HFF-Myc (cell line): Measurements from ENCODE around the gene EMP2.
"Not testable (repeated sequence)": the region's sequence is repeated elsewhere in the genome, so short reads cannot be mapped to it uniquely, and the experiment has no call there.

Source experiments
- DNase-seq: peaks from one replicate; pipeline ENCODE4 v3.0.0-alpha.2; 2011; ENCODE audit warnings: low read depth; ENCODE audit errors: extremely low read depth
- H3K4me3 ChIP-seq: replicated peaks from 2 replicates; pipeline ENCODE4 v1.5.1; 2011; ENCODE audit warnings: low read depth, mild to moderate bottlenecking, control low read depth, low read length
- TF ChIP-seq, protein P1 (sequence below): IDR thresholded peaks from 2 replicates; pipeline ENCODE4 v1.5.1; 2012; ENCODE audit warnings: mild to moderate bottlenecking, low read depth, low read length, control low read depth; ENCODE audit errors: missing control alignments

EMP2 gene, protein sequence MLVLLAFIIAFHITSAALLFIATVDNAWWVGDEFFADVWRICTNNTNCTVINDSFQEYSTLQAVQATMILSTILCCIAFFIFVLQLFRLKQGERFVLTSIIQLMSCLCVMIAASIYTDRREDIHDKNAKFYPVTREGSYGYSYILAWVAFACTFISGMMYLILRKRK

DNA sequence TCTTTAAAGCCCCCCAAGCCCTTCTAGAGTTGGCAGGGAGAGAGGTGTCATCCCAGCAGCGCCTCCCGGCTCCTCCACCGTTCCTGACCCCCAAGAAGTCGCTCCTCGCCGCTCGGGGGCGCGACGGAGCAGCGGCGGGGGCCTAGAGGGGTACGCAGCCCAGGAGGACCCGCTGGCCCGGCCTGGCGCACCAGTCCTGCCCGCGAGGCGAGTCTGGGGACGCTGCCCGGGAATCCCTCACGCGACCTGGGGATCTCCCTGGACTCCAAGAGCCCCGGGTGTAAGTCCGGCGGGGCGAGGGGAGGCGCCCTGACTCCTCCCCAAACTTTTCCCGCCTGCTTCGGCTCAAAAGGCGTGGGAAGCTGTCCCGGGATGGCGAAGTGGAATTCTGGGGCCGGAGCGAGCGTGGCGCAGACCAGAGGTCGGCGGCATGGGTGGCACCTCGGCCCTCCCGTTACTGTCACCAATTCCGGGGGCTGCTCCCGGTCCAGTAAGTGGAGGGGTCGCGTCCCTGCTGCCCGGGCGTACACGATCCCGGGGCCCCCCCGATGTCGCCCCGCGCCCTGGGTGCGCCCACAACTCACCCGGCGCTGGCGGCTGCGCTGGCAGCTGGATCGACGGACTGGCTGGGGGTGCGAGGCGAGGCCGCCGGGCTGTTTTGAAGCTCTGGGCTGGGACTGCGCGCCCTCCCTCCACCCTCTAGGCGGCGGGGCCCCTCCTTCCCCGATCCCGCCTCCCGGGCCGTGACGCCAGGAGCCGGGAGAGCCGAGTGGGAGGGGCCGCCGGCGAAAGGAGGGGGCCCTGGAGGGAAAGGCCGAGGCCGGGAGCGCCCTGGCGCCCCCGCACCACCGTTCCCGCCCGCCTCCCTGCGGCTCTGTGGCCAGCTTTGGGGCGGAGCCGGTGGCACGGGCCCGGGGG lies at the start of gene EMP2:
EMP2 (minus strand) TSS at position 634 of the 918 bp plus-strand sequence. CDS start 32,981 bp downstream, outside the sequence.
- DNase-seq: no peak
- TF ChIP-seq, protein P1, sequence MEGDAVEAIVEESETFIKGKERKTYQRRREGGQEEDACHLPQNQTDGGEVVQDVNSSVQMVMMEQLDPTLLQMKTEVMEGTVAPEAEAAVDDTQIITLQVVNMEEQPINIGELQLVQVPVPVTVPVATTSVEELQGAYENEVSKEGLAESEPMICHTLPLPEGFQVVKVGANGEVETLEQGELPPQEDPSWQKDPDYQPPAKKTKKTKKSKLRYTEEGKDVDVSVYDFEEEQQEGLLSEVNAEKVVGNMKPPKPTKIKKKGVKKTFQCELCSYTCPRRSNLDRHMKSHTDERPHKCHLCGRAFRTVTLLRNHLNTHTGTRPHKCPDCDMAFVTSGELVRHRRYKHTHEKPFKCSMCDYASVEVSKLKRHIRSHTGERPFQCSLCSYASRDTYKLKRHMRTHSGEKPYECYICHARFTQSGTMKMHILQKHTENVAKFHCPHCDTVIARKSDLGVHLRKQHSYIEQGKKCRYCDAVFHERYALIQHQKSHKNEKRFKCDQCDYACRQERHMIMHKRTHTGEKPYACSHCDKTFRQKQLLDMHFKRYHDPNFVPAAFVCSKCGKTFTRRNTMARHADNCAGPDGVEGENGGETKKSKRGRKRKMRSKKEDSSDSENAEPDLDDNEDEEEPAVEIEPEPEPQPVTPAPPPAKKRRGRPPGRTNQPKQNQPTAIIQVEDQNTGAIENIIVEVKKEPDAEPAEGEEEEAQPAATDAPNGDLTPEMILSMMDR: peak; percentile 66
- H3K4me3 ChIP-seq: peak within 1 kb of the TSS; percentile 79

DNA sequence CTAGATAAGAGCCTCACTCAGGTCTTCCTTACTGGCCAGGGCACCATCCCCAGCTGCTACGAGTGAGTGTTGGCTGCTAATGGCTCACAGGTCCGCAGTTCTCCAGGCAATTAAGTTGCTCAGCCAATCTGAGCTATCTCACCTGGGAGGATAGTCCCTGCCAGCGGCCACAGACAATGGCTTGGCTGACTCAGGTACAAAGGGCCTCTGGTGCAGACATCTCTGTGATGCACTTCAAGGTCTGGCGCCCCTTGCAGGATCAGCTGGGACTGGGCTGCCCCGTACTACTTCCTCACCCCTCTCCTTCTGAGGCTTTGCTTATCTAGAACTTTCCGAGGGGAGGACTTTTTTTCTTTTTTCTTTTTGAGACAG lies 49.2 kb upstream of the EMP2 start:
- DNase-seq: no peak
- H3K4me3 ChIP-seq: no peak overlapping the region
- TF ChIP-seq, protein P1: no peak

- TF ChIP-seq, protein P1: no peak
- DNase-seq: no peak
- no peak overlapping the region for H3K4me3 ChIP-seq
These were observed 45.4 kb upstream of the EMP2 start for GRCh38 chr16:10625595-10626357.

- TF ChIP-seq, protein P1: no peak
- H3K4me3 ChIP-seq: no peak overlapping the region
- no peak for DNase-seq
These were observed 44.1 kb upstream of the EMP2 start for GRCh38 chr16:10624527-10624926.

DNA sequence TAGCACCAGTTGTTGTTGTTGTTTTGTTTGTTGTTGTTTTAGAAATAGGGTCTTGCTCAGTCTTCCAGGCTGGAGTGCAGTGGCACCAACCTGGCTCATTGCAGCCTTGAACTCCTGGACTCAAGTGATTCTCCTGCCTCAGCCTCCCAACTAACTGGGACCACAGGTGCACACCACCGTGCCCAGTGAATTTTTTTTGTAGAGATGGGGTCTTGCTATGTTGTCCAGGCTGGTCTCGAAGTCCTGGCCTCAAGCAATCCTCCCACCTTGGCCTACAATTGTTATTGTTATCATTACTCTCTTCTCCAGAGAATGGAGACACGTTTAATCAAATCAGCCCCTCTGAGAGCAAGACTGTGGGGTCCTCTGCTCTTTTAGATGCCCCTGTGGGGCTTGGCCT lies 42.7 kb upstream of the EMP2 start:
- no peak overlapping the region for H3K4me3 ChIP-seq
- DNase-seq: no peak
- TF ChIP-seq, protein P1: no peak

- H3K4me3 ChIP-seq: no peak overlapping the region
- DNase-seq: no peak
- TF ChIP-seq, protein P1: no peak
These were observed 41.9 kb upstream of the EMP2 start for GRCh38 chr16:10622036-10622921.

- H3K4me3 ChIP-seq, DNase-seq: not testable (repeated sequence)
These were observed 41.0 kb upstream of the EMP2 start for GRCh38 chr16:10621216-10621949.
